Measurements from ENCODE around the gene MDM2.

MDM2 gene

GRCh38 chr12:68807576-68808387, at the start of gene MDM2:
MDM2 (plus strand) TSS chr12:68808177; CDS start chr12:68808478, 301 bp downstream.
- DNase-seq, result peak; percentile 98
- Histone ChIP-seq H3K9me2 (replicated peaks; ENCODE audit: insufficient read depth, low read length) (no peaks in the 10 kb centered on the region), H3K36me3 (replicated peaks; ENCODE audit: insufficient read depth, low read length) (peaks cover 6% of the 10 kb centered on the region; the same call in 1 of the 2 replicates), H3K27me3 (replicated peaks; ENCODE audit: insufficient read depth, low read length) (no peaks in the 10 kb centered on the region), H3K79me2 (ENCODE audit: low read length) (peaks cover 39% of the 10 kb centered on the region), H3K4me2 (ENCODE audit: low read depth, low read length) (peak within 1 kb of the TSS; percentile 86), H3K27ac (ENCODE audit: low read length) (peak within 1 kb of the TSS; percentile 99), H3K9me3 (replicated peaks; ENCODE audit: insufficient read depth, low read length) (no peaks in the 10 kb centered on the region), H3K9ac (ENCODE audit: low read length) (peak within 1 kb of the TSS; percentile 100), H3K4me3 (ENCODE audit: low read length) (peak within 1 kb of the TSS; percentile 91), H3F3A (ENCODE audit: insufficient read depth, low read length) (peaks cover 57% of the 10 kb centered on the region), H4K20me1 (ENCODE audit: insufficient read depth, low read length) (peaks cover 8% of the 10 kb centered on the region), H3K4me1 (ENCODE audit: low read length) (peaks cover 13% of the 10 kb centered on the region), H2AFZ (ENCODE audit: low read length) (peak within 1 kb of the TSS; percentile 23; the same call in 1 of the 2 replicates)
- TF ChIP-seq CTCF (IDR thresholded peaks at IDR 0.05; ENCODE audit: low read length) (peak; percentile 66), EZH2phosphoT487 (IDR thresholded peaks at IDR 0.05; ENCODE audit: low read length) (no peak)

- no peaks in the 10 kb centered on the region for H3K27me3 ChIP-seq (replicated peaks; ENCODE audit: insufficient read depth, low read length)
- H3K9me2 ChIP-seq (replicated peaks; ENCODE audit: insufficient read depth, low read length), result no peaks in the 10 kb centered on the region
These were observed 48.1 kb upstream of the MDM2 start for GRCh38 chr12:68759852-68760251.

GRCh38 chr12:68760806-68761441, 47.1 kb upstream of the MDM2 start:
- Histone ChIP-seq H3K4me1 (ENCODE audit: low read length) (no peaks in the 10 kb centered on the region), H2AFZ (ENCODE audit: low read length) (no peak overlapping the region), H3K9me2 (replicated peaks; ENCODE audit: insufficient read depth, low read length) (no peaks in the 10 kb centered on the region), H3K9me3 (replicated peaks; ENCODE audit: insufficient read depth, low read length) (no peaks in the 10 kb centered on the region), H3K27me3 (replicated peaks; ENCODE audit: insufficient read depth, low read length) (no peaks in the 10 kb centered on the region), H3F3A (ENCODE audit: insufficient read depth, low read length) (no peaks in the 10 kb centered on the region), H3K79me2 (ENCODE audit: low read length) (no peaks in the 10 kb centered on the region), H3K9ac (ENCODE audit: low read length) (no peak overlapping the region), H3K4me2 (ENCODE audit: low read depth, low read length) (no peak overlapping the region), H3K4me3 (ENCODE audit: low read length) (no peak overlapping the region), H3K27ac (ENCODE audit: low read length) (no peak overlapping the region), H3K36me3 (replicated peaks; ENCODE audit: insufficient read depth, low read length) (no peaks in the 10 kb centered on the region), H4K20me1 (ENCODE audit: insufficient read depth, low read length) (no peaks in the 10 kb centered on the region)
- DNase-seq, result no peak
- no peak for TF ChIP-seq EZH2phosphoT487 (IDR thresholded peaks at IDR 0.05; ENCODE audit: low read length)
- TF ChIP-seq CTCF (IDR thresholded peaks at IDR 0.05; ENCODE audit: low read length), result no peak
- TF ChIP-seq EZH2 (optimal IDR thresholded peaks at IDR 0.05; ENCODE audit: low read depth, low read length), result no peak

More at GRCh38 chr12:68759852-68760251, 48.1 kb upstream of the MDM2 start:
- H3K79me2 ChIP-seq (ENCODE audit: low read length), result no peaks in the 10 kb centered on the region
- TF ChIP-seq EZH2 (optimal IDR thresholded peaks at IDR 0.05; ENCODE audit: low read depth, low read length), result no peak
- no peak for TF ChIP-seq EZH2phosphoT487 (IDR thresholded peaks at IDR 0.05; ENCODE audit: low read length)
- no peak for TF ChIP-seq CTCF (IDR thresholded peaks at IDR 0.05; ENCODE audit: low read length)
- H2AFZ ChIP-seq (ENCODE audit: low read length), result no peak overlapping the region
- no peak overlapping the region for H3K4me2 ChIP-seq (ENCODE audit: low read depth, low read length)
- no peaks in the 10 kb centered on the region for H3F3A ChIP-seq (ENCODE audit: insufficient read depth, low read length)
- no peak overlapping the region for H3K4me3 ChIP-seq (ENCODE audit: low read length)
- H4K20me1 ChIP-seq (ENCODE audit: insufficient read depth, low read length), result no peaks in the 10 kb centered on the region
- no peaks in the 10 kb centered on the region for H3K36me3 ChIP-seq (replicated peaks; ENCODE audit: insufficient read depth, low read length)
- DNase-seq, result no peak
- H3K27ac ChIP-seq (ENCODE audit: low read length), result no peak overlapping the region
- no peaks in the 10 kb centered on the region for H3K9me3 ChIP-seq (replicated peaks; ENCODE audit: insufficient read depth, low read length)
- H3K9ac ChIP-seq (ENCODE audit: low read length), result no peak overlapping the region
- H3K4me1 ChIP-seq (ENCODE audit: low read length), result no peaks in the 10 kb centered on the region
